D341Med (cell line): ENCODE results near the gene COL27A1.

Source experiments
- DNase-seq: peaks from one replicate; pipeline ENCODE4 v3.0.0; 2012; ENCODE audit warnings: low spot score

The COL27A1 gene

GRCh38 chr9:114206221-114206789 is 51.0 kb downstream of the COL27A1 start:
- no peak for DNase-seq

GRCh38 chr9:114207034-114207810 is 51.9 kb downstream of the COL27A1 start:
- DNase-seq: peak; percentile 82

GRCh38 chr9:114207845-114208244 is 52.5 kb downstream of the COL27A1 start:
- no peak for DNase-seq

GRCh38 chr9:114209151-114209550 is 53.8 kb downstream of the COL27A1 start:
- no peak for DNase-seq

- no peak for DNase-seq
These were observed 54.8 kb downstream of the COL27A1 start for GRCh38 chr9:114210136-114210535.

- DNase-seq: no peak
These were observed 55.4 kb downstream of the COL27A1 start for GRCh38 chr9:114210691-114211276.

- no peak for DNase-seq
These were observed 57.5 kb downstream of the COL27A1 start for GRCh38 chr9:114212826-114213225.

GRCh38 chr9:114213566-114213965 is 58.2 kb downstream of the COL27A1 start:
- DNase-seq: no peak

GRCh38 chr9:114214181-114214580 is 58.8 kb downstream of the COL27A1 start:
- DNase-seq: no peak

GRCh38 chr9:114214686-114215414 is 59.5 kb downstream of the COL27A1 start:
- no peak for DNase-seq

- no peak for DNase-seq
These were observed 60.7 kb downstream of the COL27A1 start for GRCh38 chr9:114216081-114216480.

GRCh38 chr9:114216976-114217375 is 61.6 kb downstream of the COL27A1 start:
- no peak for DNase-seq

GRCh38 chr9:114218264-114219120 is 63.2 kb downstream of the COL27A1 start:
- no peak for DNase-seq

- no peak for DNase-seq
These were observed 64.8 kb downstream of the COL27A1 start for GRCh38 chr9:114220061-114220541.

- DNase-seq: no peak
These were observed 66.5 kb downstream of the COL27A1 start for GRCh38 chr9:114221706-114222465.

- DNase-seq: no peak
These were observed 68.4 kb downstream of the COL27A1 start for GRCh38 chr9:114223564-114224246.

GRCh38 chr9:114224247-114224610 is 68.9 kb downstream of the COL27A1 start:
- DNase-seq: no peak

GRCh38 chr9:114225561-114226212 is 70.3 kb downstream of the COL27A1 start:
- DNase-seq: no peak

- no peak for DNase-seq
These were observed 71.1 kb downstream of the COL27A1 start for GRCh38 chr9:114226246-114227055.
